GM21737 (cell line): Measurements from ENCODE around the gene LRP1.

Experiments
- ATAC-seq: cut with Tn5 transposase; IDR thresholded peaks from one replicate; pipeline ENCODE4 v1.9.1; 2021; ENCODE audit warnings: mild to moderate bottlenecking, moderate library complexity; ENCODE audit not compliant: unreplicated experiment

Gene LRP1

GRCh38 chr12:57127726-57128518, at the start of gene LRP1:
LRP1 (plus strand) TSS chr12:57128483; CDS start chr12:57128965, 482 bp downstream.
- no peak for ATAC-seq

GRCh38 chr12:57078519-57079404, 49.5 kb upstream of the LRP1 start, which contains the start of gene NEMP1:
NEMP1 (minus strand) TSS chr12:57078791; CDS start chr12:57078745, 46 bp downstream.
- ATAC-seq = peak; percentile 97

DNA sequence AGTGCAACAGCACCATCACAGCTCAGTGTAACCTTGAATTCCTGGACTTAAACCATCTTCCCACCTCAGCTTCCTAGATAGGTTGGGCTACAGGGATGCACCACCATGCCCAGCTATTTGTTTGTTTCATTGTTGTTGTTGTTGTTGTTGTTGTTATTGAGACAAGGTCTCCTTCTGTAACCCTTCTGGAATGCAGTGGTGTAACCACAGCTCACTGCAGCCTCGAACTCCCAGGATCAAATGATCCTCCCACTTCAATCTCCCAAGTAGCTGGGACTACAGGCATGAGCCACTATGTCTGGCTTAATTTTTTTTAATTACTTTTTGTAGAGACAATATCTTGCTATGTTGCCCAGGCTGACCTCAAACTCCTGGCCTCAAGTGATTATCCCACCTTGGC, 48.5 kb upstream of the LRP1 start:
- ATAC-seq = no peak

GRCh38 chr12:57080855-57081254, 47.4 kb upstream of the LRP1 start:
- no peak for ATAC-seq

DNA sequence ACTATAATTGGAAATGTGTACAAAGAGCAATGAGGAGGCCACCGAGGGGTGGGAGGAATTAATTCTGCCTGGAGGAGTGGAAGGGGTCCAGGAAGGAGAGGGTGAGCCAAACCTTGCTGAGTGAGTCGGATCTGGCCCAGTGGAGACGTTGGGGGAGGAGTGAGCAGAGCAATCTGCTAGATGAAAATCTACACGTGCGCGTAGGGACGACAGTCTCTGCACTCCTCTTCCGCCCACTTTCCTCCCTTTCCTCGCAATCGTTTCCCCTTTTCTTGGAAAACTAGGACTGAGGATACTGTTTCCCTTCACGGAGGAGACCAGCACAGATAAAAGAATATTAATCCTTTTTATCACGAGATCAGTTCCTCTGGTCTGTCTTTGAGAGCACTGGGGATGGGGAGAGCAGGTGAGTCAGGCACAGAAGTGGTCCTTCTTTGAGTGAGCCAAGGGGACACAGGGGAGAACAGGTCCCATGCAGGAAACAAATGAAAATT, 42.2 kb upstream of the LRP1 start:
- ATAC-seq = no peak

GRCh38 chr12:57086493-57087009, 41.7 kb upstream of the LRP1 start:
- ATAC-seq = no peak

DNA sequence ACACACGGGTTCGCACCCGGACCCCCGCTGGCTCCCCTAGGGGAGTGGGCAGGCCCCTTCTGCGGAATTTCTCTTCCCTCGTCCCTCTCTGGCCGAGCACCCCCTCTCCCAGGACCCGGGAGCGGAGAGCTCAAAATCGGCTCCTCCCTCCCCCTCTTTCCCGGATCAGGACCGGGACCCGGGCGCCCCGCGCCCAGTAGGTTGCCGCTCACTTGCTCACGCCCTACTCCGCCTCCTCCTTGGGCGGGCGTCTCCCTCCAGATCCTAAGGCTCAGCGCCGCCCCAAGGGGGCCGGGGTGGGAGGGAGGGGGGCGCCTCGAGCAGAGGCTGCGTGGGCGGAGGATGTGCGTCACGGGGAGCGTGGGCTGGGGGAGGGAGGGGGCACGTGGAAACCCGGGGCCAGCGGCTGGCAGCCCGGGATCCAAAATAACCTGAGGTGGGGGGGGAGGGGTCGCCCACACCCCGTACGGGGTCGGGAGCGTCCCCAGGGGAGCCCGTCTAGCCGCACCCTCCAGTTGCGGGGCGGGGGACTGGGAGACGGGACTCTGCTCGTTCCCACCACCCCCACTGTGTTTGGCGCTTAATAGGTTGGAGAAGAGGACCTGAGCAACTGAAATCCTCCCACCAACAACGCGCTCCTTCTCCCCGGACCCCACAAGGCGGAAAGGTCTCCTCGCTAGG, 41.1 kb upstream of the LRP1 start:
- ATAC-seq = peak; percentile 20

DNA sequence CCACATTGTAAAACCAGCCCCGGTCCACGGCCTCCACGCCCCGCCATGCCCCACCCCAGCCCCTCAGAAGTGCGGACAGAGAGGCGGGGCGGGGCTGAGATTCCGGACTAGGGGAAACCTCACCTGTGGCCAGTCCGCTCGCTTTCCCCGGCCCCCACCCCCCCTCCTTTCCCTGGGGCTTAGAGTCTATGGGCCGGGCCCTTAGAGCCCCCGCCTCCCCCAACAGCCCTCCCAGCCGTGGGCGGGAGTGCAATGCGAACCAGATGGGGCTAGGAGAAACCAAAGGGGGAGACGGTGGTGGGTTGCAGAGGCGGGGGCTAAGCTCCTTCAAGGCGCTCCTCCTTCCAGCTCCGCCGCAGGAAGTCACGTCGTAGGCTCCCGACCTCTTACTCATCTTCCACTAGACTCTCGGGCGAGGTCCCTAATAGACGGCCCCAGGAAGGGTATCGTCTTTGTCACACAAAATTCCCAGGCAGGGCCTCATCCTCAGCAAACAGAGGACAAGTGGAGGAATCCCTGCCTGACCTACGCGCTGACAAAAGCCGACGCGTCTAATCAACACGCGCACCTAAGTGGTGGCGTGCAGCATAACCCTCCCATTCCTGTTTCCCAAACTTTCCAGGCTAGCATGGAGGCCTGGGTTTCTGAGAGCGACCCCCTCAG, 40.5 kb upstream of the LRP1 start:
- ATAC-seq = peak; percentile 34

DNA sequence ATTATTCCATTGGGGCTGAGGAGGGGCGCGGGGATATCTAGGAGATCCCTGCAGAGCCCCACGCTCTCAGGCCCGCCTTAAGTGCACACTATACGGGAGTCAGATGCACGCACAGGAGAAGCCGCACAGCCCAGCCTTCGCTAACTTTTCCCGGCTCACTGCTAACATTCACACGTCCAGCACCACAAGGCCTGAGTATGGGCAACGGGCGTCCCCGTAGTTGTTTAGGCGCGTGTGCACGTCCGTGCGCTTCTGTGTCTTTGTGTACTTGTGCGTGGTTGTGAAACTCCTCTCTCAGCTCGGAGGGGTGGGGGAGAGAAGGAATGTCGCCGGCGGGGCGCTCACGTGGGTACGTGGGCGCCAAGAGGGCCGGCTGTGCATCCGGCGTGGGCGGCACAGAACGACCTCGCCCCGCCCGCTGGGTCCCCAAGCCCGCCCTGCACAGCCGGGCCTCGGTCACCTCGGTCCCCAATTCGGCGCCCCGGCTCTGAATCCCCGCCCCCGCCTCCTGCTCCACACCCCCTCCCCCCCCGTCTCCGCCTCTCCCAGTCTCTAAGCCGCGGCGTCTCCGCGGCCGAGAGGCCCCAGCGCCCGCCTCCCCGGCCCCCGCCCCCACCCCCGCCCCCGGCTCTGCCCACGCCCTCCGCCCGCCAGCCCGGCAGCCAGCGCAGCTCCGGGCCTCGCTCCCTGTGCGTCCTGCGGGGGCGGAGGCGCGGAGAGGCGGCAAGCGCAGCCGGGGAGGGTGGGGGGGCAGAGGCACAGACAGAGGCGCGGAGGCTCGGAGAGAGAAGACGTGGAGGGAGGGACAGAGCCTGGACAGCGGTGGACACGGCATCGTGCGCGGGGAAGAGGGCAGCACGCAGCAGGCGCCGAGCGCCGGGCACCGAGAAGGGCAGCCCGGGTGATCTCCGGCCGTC, 39.7 kb upstream of the LRP1 start, which contains the start of gene NAB2:
NAB2 (plus strand) TSS at position 761 of the 917 bp plus-strand sequence. CDS start 158 bp downstream, outside the sequence.
- peak; percentile 47 for ATAC-seq

GRCh38 chr12:57089271-57090245, 38.7 kb upstream of the LRP1 start:
- ATAC-seq = no peak

DNA sequence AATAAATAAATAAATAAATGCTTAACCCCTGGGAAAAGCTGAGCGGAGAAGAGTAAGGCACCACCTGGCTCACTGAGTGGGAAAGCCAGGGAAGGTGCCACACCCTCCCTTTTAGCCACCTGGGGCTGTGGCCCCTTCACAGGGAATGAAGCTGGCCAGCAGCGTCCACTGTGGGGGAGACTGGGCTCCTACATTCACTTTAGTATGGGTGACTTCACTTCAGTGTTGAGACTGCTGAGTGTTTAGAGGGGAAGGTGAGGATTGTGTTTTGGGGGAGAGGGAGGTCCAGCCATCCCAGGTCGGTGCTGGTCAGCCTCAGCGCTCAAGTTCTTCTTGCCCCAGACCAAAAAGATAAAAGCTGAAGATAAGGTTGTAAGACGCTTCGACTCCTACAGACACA, 37.8 kb upstream of the LRP1 start:
- ATAC-seq = no peak

DNA sequence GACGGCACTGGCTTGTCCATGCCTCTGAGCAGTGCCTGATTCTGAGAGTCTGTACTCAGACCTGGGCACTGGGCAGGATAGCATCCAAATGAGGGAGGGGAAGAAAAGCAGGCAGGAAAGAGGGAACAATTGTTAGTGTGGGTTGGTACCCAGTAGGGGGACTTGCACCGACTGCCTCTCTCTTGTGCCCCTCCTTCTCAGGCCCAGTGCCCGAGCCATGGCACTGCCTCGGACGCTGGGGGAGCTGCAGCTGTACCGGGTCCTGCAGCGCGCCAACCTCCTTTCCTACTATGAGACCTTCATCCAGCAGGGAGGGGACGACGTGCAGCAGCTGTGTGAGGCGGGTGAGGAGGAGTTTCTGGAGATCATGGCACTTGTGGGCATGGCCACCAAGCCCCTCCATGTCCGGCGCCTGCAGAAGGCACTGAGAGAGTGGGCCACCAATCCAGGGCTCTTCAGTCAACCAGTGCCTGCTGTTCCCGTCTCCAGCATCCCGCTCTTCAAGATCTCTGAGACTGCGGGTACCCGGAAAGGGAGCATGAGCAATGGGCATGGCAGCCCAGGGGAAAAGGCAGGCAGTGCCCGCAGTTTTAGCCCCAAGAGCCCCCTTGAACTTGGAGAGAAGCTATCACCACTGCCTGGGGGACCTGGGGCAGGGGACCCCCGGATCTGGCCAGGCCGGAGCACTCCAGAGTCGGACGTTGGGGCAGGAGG, 37.2 kb upstream of the LRP1 start:
- no peak for ATAC-seq

DNA sequence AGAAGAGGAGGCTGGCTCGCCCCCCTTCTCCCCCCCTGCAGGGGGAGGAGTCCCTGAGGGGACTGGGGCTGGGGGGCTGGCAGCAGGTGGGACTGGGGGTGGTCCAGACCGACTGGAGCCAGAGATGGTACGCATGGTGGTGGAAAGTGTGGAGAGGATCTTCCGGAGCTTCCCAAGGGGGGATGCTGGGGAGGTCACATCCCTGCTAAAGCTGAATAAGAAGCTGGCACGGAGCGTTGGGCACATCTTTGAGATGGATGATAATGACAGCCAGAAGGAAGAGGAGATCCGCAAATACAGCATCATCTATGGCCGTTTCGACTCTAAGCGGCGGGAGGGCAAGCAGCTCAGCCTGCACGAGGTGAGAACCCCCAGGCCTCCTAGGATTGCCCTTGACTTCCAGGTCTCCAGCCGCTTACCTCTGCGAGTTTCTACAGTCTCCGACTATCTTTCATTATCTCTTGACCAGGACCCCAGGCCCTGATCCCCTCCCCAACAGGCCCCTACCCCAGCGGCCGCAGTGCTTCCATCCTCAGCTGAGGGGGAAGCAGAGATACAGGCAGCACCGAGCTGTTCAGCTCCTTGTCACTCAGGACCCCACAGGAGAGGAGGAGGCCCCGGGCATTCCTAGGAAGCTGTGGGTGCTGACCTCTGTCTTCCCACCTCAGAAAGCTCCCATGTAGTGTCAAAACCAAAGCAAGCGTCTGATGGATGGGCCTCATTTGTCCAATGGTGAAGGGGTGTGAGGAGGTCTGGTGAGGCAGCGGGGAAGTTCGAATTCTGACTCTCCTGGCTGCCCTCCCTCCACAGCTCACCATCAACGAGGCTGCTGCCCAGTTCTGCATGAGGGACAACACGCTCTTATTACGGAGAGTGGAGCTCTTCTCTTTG, 36.4 kb upstream of the LRP1 start:
- no peak for ATAC-seq

DNA sequence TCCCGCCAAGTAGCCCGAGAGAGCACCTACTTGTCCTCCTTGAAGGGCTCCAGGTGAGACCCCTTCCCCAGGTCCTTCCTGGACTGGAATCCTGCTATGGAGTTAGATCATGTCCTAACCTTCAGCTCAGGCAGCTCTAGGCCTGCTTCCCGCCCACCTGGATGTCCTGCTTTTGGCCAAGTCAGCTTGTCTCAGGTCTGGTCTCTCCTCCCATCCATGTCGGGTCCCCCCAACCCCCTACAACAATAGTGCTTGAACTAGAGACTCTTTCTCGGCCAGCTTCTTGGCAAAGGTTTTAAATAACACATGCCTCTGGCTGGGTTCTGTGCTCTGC, 35.8 kb upstream of the LRP1 start:
- no peak for ATAC-seq

- ATAC-seq = no peak
These were observed 35.3 kb upstream of the LRP1 start for GRCh38 chr12:57092876-57093414.
